GM12878 (cell line): ENCODE measurements around the gene ENGASE. TPM values are rescaled to one million over a fixed set of nuclear protein-coding genes. Genes with fewer than 3 reads are reported as not detected.

ENCODE experiments used
- ATAC-seq: fragments of 200-7000 bp; cut with Tn5 transposase; 3 replicates; pipeline ENCODE4 v1.9.1; 2020; ENCODE audit warnings: mild to moderate bottlenecking, moderate library complexity
- BruUV-seq: library from RNA; stranded (reverse); fragments of 400-500 nt; replicated peaks from 2 replicates; lab custom pipeline; 2021; lab: Mats Ljungman, UMichigan
- CTCF ChIA-PET: fragments of 300-600 bp; sonication (Branson Sonifier 250); formaldehyde crosslinking; extraction: SDS; loops from one replicate; lab custom pipeline; 2021; ENCODE audit warnings: inconsistent platforms; lab: Yijun Ruan, JAX
- POLR2A ChIA-PET: fragments of 350-600 bp; formaldehyde crosslinking; extraction: SDS; loops from one replicate; lab custom pipeline; 2021; ENCODE audit warnings: inconsistent platforms; lab: Charles Lee
- RAD21 ChIA-PET: fragments of 300-600 bp; sonication (Branson Sonifier 250); formaldehyde crosslinking; loops from one replicate; lab custom pipeline; 2023; ENCODE audit warnings: antibody characterized with exemption; ENCODE audit not compliant: unreplicated experiment; lab: Charles Lee
- SMC1A ChIA-PET: fragments of 300-600 bp; sonication (Branson Sonifier 250); formaldehyde crosslinking; loops from one replicate; lab custom pipeline; 2023; ENCODE audit not compliant: unreplicated experiment, uncharacterized antibody; lab: Charles Lee
- DNase-seq: peaks from one replicate; pipeline ENCODE4 v3.0.0-alpha.2; 2011; ENCODE audit warnings: low read depth, low spot score
- FAIRE-seq: peaks from 3 replicates; lab custom pipeline; 2011; peaks lifted over from hg19 to GRCh38; lab: Jason Lieb, UNC
- H2AFZ ChIP-seq: 2 replicates; pipeline ENCODE4 v1.6.0; 2011; ENCODE audit warnings: low read depth, low read length, control low read depth; ENCODE audit not compliant: control insufficient read depth
- H3K27ac ChIP-seq: 2 replicates; pipeline ENCODE4 v1.5.1; 2011; ENCODE audit warnings: control low read depth; ENCODE audit not compliant: control insufficient read depth, insufficient read depth
- H3K27me3 ChIP-seq, 2 experiments: replicated peaks in 1 of 2; 2 replicates each; pipeline versions ENCODE4 v1.6.0 to v1.6.1; 2011; ENCODE audit warnings: low read length in 1 of 2; ENCODE audit not compliant: control insufficient read depth in 2 of 2, insufficient read depth in 2 of 2
- H3K36me3 ChIP-seq, 2 experiments: 2 replicates each; pipeline ENCODE4 v1.5.1; 2011; ENCODE audit warnings: low read length in 1 of 2; ENCODE audit not compliant: control insufficient read depth in 2 of 2, insufficient read depth in 2 of 2
- H3K4me1 ChIP-seq: 2 replicates; pipeline ENCODE4 v1.6.1; 2011; ENCODE audit warnings: mild to moderate bottlenecking, low read length, moderate library complexity, mixed read lengths; ENCODE audit not compliant: control insufficient read depth, insufficient read depth
- H3K4me2 ChIP-seq: 2 replicates; pipeline ENCODE4 v1.6.0; 2011; ENCODE audit warnings: control low read depth; ENCODE audit not compliant: control insufficient read depth, insufficient read depth
- H3K4me3 ChIP-seq: fragments of 200-600 bp; sonication (generic); 2 replicates; pipeline ENCODE4 v1.5.1; 2016
- H3K79me2 ChIP-seq: 2 replicates; pipeline ENCODE4 v1.6.0; 2011; ENCODE audit warnings: low read length; ENCODE audit not compliant: control insufficient read depth, insufficient read depth
- H3K9ac ChIP-seq: 2 replicates; pipeline ENCODE4 v1.8.0; 2011; ENCODE audit warnings: low read length, control low read depth, mixed read lengths; ENCODE audit not compliant: control insufficient read depth, insufficient read depth
- H3K9me3 ChIP-seq: replicated peaks from 3 replicates; pipeline ENCODE4 v1.5.1; 2011; ENCODE audit warnings: mild to moderate bottlenecking, low read length; ENCODE audit not compliant: control insufficient read depth, insufficient read depth
- H4K20me1 ChIP-seq: 2 replicates; pipeline ENCODE4 v1.6.0; 2011; ENCODE audit not compliant: control insufficient read depth, insufficient read depth
- BACH1 ChIP-seq: fragments of 450-650 bp; IDR thresholded peaks from 2 replicates; pipeline ENCODE4 v1.6.1; 2017; ENCODE audit warnings: mild to moderate bottlenecking, borderline replicate concordance
- CBX5 ChIP-seq: sonication (generic); IDR thresholded peaks from 2 replicates; pipeline ENCODE4 v1.6.1; 2016; ENCODE audit warnings: low read depth, moderate library complexity, mild to moderate bottlenecking, inconsistent platforms
- CEBPZ ChIP-seq: fragments of 150-350 bp; IDR thresholded peaks from 2 replicates; pipeline ENCODE4 v1.6.1; 2016; ENCODE audit warnings: low read depth, low read length
- CHD2 ChIP-seq: IDR thresholded peaks from 2 replicates; pipeline ENCODE4 v1.6.1; 2011; ENCODE audit warnings: low read depth, low read length, improper control_type of control experiment, borderline replicate concordance
- IKZF1 ChIP-seq: fragments of 450-650 bp; conservative IDR thresholded peaks from 2 replicates; pipeline ENCODE4 v1.6.1; 2017; ENCODE audit warnings: antibody characterized with exemption, mild to moderate bottlenecking
- IRF5 ChIP-seq: fragments of 450-650 bp; IDR thresholded peaks from 2 replicates; pipeline ENCODE4 v1.6.1; 2017; ENCODE audit warnings: borderline replicate concordance
- MTA3 ChIP-seq: IDR thresholded peaks from 2 replicates; pipeline ENCODE4 v1.6.1; 2012; ENCODE audit warnings: low read length, inconsistent platforms, borderline replicate concordance
- MYB ChIP-seq: fragments of 150-350 bp; IDR thresholded peaks from 2 replicates; pipeline ENCODE4 v1.6.1; 2014; ENCODE audit warnings: mild to moderate bottlenecking, low read depth, low read length, borderline replicate concordance
- NFXL1 ChIP-seq: fragments of 450-650 bp; IDR thresholded peaks from 2 replicates; pipeline ENCODE4 v1.6.1; 2017; ENCODE audit warnings: antibody characterized with exemption, mild to moderate bottlenecking, borderline replicate concordance
- POLR2A ChIP-seq: IDR thresholded peaks from 2 replicates; pipeline ENCODE4 v1.6.1; 2011; ENCODE audit warnings: low read depth, mild to moderate bottlenecking, low read length
- RCOR1 ChIP-seq: conservative IDR thresholded peaks from 2 replicates; pipeline ENCODE4 v1.6.1; 2012; ENCODE audit warnings: low read depth, low read length, improper control_type of control experiment
- SUZ12 ChIP-seq: fragments of 200-600 bp; sonication (generic); IDR thresholded peaks from one replicate; pipeline ENCODE4 v1.6.1; 2018; ENCODE audit warnings: antibody characterized with exemption, mild to moderate bottlenecking; ENCODE audit not compliant: unreplicated experiment
- TAF1 ChIP-seq: IDR thresholded peaks from 2 replicates; pipeline ENCODE4 v1.6.1; 2011; ENCODE audit warnings: mild to moderate bottlenecking, low read depth, low read length, borderline replicate concordance
- WRNIP1 ChIP-seq: IDR thresholded peaks from 2 replicates; pipeline ENCODE4 v1.6.1; 2011; ENCODE audit warnings: low read depth, low read length, improper control_type of control experiment, borderline replicate concordance
- ZNF24 ChIP-seq: fragments of 450-650 bp; IDR thresholded peaks from 2 replicates; pipeline ENCODE4 v1.6.1; 2017; ENCODE audit warnings: antibody characterized with exemption, mild to moderate bottlenecking
- WGBS: methylation state at CpG from one replicate; pipeline ENCODE4 v1.1.6; 2016; ENCODE audit warnings: low lambda C conversion rate; ENCODE audit not compliant: insufficient replicate concordance, insufficient coverage; ENCODE audit errors: missing lambda C conversion rate; 5-methylcytosine and 5-hydroxymethylcytosine counted together
- in situ Hi-C: fragments of 300-500 bp; cut with MboI; formaldehyde crosslinking; loops from 9 replicates; pipeline ENCODE4 v1.14.3; 2018; ENCODE audit warnings: mixed read lengths
- intact Hi-C: fragments of 100-400 bp; cut with micrococcal nuclease; formaldehyde crosslinking; loops from one replicate; pipeline ENCODE4 v1.14.2; 2022; ENCODE audit not compliant: unreplicated experiment
- polyA plus RNA-seq, 11 experiments: library from polyadenylated mRNA; depleted of rRNA in 4 of 11; unstranded in 6 of 11; stranded (reverse) in 5 of 11; fragments of >200 nt; fragmentation: Nextera tagmentation in 4 of 11; fragmentation: Illumina TruSeq in 1 of 11; extraction: Ambion mirVana in 4 of 11; extraction: Trizol in 1 of 11; gene quantifications; 1 replicate in 1 of 11; 2 replicates in 10 of 11; pipeline versions ENCODE4 v1.2.1 to v1.2.3, GENCODE V29; 2011 to 2016; ENCODE audit warnings: inconsistent platforms in 2 of 11, missing spikeins in 2 of 11, low read depth in 1 of 11
- total RNA-seq, 4 experiments: library from RNA; depleted of rRNA in 3 of 4; stranded (reverse); fragments of >200 nt in 3 of 4; fragmentation: Illumina TruSeq in 1 of 4; extraction: Trizol in 1 of 4; gene quantifications; 2 replicates each; pipeline versions ENCODE4 v1.2.1 to v1.2.3, GENCODE V29; 2013 to 2021
- TF ChIP-seq, protein P1 (sequence below), 3 experiments: IDR thresholded peaks in 2 of 3; conservative IDR thresholded peaks in 1 of 3; 2 replicates each; pipeline ENCODE4 v1.5.1; 2011; ENCODE audit warnings: low read depth in 3 of 3, low read length in 3 of 3, mild to moderate bottlenecking in 3 of 3, control low read depth in 2 of 3, moderate library complexity in 2 of 3, inconsistent platforms in 1 of 3, mixed read lengths in 1 of 3; ENCODE audit not compliant: control insufficient read depth in 2 of 3, insufficient read depth in 1 of 3; ENCODE audit errors: extremely low read depth in 1 of 3

The ENGASE gene
- total and polyA plus RNA-seq, 10 of the 15 experiments (the other 5 are each of a cell fraction or from before 2014, with no cell fraction given), result 0.18 to 28.9 (median 10.5) TPM

GRCh38 chr17:79027925-79028491, 46.6 kb upstream of the ENGASE start:
- 20% methylated on average over 16 of the region's 16 CpGs for WGBS
- no peak overlapping the region for H2AFZ ChIP-seq
- no peak overlapping the region for H3K9ac ChIP-seq
- DNase-seq (no peak), ATAC-seq (no peak), FAIRE-seq (no peak)
- H3K4me3 ChIP-seq, result no peak overlapping the region
- H3K79me2 ChIP-seq, result no peaks in the 10 kb centered on the region
- no peaks in the 10 kb centered on the region for H3K9me3 ChIP-seq
- no peaks in the 10 kb centered on the region for H4K20me1 ChIP-seq
- no TSS peak for BruUV-seq
- H3K27ac ChIP-seq, result no peak overlapping the region
- intact Hi-C loops, result no loop called here
- H3K4me2 ChIP-seq, result no peak overlapping the region
- ChIA-PET RAD21 (no interaction called here), POLR2A (no interaction called here), CTCF (interaction anchor here (1.0 kb wide), 1 partner anchor 15 kb away, joined by 3 read pairs; no protein-coding TSS in a partner anchor), SMC1A (no interaction called here)
- no peaks in the 10 kb centered on the region for H3K4me1 ChIP-seq
- in situ Hi-C loops, result no loop called here
- H3K36me3 ChIP-seq, result no peaks in the 10 kb centered on the region
- H3K27me3 ChIP-seq, result peaks cover 16 to 21% of the 10 kb centered on the region in 2 experiments
- TF ChIP-seq POLR2A (no peak), IRF5 (no peak), NFXL1 (no peak), IKZF1 (no peak), SUZ12 (no peak), BACH1 (no peak), ZNF24 (no peak), WRNIP1 (no peak), MYB (no peak), RCOR1 (no peak), MTA3 (no peak), CBX5 (no peak), TAF1 (no peak), CEBPZ (no peak), CHD2 (no peak)
- TF ChIP-seq, protein P1, sequence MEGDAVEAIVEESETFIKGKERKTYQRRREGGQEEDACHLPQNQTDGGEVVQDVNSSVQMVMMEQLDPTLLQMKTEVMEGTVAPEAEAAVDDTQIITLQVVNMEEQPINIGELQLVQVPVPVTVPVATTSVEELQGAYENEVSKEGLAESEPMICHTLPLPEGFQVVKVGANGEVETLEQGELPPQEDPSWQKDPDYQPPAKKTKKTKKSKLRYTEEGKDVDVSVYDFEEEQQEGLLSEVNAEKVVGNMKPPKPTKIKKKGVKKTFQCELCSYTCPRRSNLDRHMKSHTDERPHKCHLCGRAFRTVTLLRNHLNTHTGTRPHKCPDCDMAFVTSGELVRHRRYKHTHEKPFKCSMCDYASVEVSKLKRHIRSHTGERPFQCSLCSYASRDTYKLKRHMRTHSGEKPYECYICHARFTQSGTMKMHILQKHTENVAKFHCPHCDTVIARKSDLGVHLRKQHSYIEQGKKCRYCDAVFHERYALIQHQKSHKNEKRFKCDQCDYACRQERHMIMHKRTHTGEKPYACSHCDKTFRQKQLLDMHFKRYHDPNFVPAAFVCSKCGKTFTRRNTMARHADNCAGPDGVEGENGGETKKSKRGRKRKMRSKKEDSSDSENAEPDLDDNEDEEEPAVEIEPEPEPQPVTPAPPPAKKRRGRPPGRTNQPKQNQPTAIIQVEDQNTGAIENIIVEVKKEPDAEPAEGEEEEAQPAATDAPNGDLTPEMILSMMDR (IDR thresholded peaks at IDR 0.05 in 2 of 3, conservative IDR thresholded peaks at IDR 0.05 in 1 of 3; ENCODE audit: control insufficient read depth in 2 of 3, extremely low read depth in 1 of 3, insufficient read depth in 1 of 3, low read depth in 3 of 3, low read length in 3 of 3), result no peak
